GM19372 (cell line): ENCODE measurements around the gene TAS1R3.
A peak's percentile ranks its signal among the peaks of the same experiment; 100 is the strongest.
"Not testable (repeated sequence)": the region's sequence is repeated elsewhere in the genome, so short reads cannot be mapped to it uniquely, and the experiment has no call there.

Experiments used
- ATAC-seq: cut with Tn5 transposase; IDR thresholded peaks from one replicate; pipeline ENCODE4 v1.9.1; 2021; ENCODE audit warnings: mild to moderate bottlenecking, low read depth, moderate library complexity; ENCODE audit not compliant: unreplicated experiment

The TAS1R3 gene

GRCh38 chr1:1364266-1364665 is 33.2 kb downstream of the TAS1R3 start:
- ATAC-seq = no peak

GRCh38 chr1:1365875-1366698 is 35.0 kb downstream of the TAS1R3 start:
- no peak for ATAC-seq

- ATAC-seq = no peak
Measured at GRCh38 chr1:1366699-1367066, 35.6 kb downstream of the TAS1R3 start.

GRCh38 chr1:1367315-1367714 is 36.2 kb downstream of the TAS1R3 start:
- ATAC-seq = no peak

GRCh38 chr1:1370094-1370493 is 39.0 kb downstream of the TAS1R3 start:
- ATAC-seq = not testable (repeated sequence)

GRCh38 chr1:1370771-1371300 is 39.8 kb downstream of the TAS1R3 start:
- ATAC-seq = no peak

- ATAC-seq = no peak
Measured at GRCh38 chr1:1371364-1371745, 40.3 kb downstream of the TAS1R3 start.

GRCh38 chr1:1371746-1372711 is 40.9 kb downstream of the TAS1R3 start:
- no peak for ATAC-seq

- ATAC-seq = no peak
Measured at GRCh38 chr1:1373051-1373814, 42.2 kb downstream of the TAS1R3 start.

GRCh38 chr1:1373815-1374588 is 42.9 kb downstream of the TAS1R3 start:
- ATAC-seq = no peak

GRCh38 chr1:1374589-1374928 is 43.5 kb downstream of the TAS1R3 start:
- ATAC-seq = peak; percentile 6

GRCh38 chr1:1374929-1375662 is 44.0 kb downstream of the TAS1R3 start, which contains the start of gene AURKAIP1:
TSS of gene AURKAIP1 (minus strand) at chr1:1375207. CDS start at chr1:1374756, 451 bp downstream.
- ATAC-seq = peak; percentile 88

GRCh38 chr1:1376551-1377226 is 45.6 kb downstream of the TAS1R3 start:
- ATAC-seq = no peak

GRCh38 chr1:1377540-1378205 is 46.6 kb downstream of the TAS1R3 start:
- ATAC-seq = no peak

GRCh38 chr1:1380860-1381259 is 49.8 kb downstream of the TAS1R3 start:
- no peak for ATAC-seq

GRCh38 chr1:1381294-1381693 is 50.2 kb downstream of the TAS1R3 start:
- no peak for ATAC-seq
